ENCODE results near the gene GFRA1.

Gene GFRA1

GRCh38 chr10:116272440-116273283 is at the start of gene GFRA1:
TSS of gene GFRA1 (minus strand) at chr10:116273206. CDS start at chr10:116272029, 1,177 bp downstream.
- in situ Hi-C loops (cut with MboI; ENCODE audit: low sequenced_read_pairs) = no loop called here

GRCh38 chr10:116316503-116316902 is 43.5 kb upstream of the GFRA1 start:
- in situ Hi-C loops (cut with MboI; ENCODE audit: low sequenced_read_pairs) = no loop called here

GRCh38 chr10:116312548-116312947 is 39.5 kb upstream of the GFRA1 start:
- in situ Hi-C loops (cut with MboI; ENCODE audit: low sequenced_read_pairs) = no loop called here

- in situ Hi-C loops (cut with MboI; ENCODE audit: low sequenced_read_pairs) = no loop called here
Observed at GRCh38 chr10:116311706-116312490, 38.9 kb upstream of the GFRA1 start.

GRCh38 chr10:116311016-116311415 is 38.0 kb upstream of the GFRA1 start:
- in situ Hi-C loops (cut with MboI; ENCODE audit: low sequenced_read_pairs) = no loop called here

- in situ Hi-C loops (cut with MboI; ENCODE audit: low sequenced_read_pairs) = no loop called here
Observed at GRCh38 chr10:116307455-116307854, 34.4 kb upstream of the GFRA1 start.

GRCh38 chr10:116306847-116307246 is 33.8 kb upstream of the GFRA1 start:
- in situ Hi-C loops (cut with MboI; ENCODE audit: low sequenced_read_pairs) = no loop called here

- in situ Hi-C loops (cut with MboI; ENCODE audit: low sequenced_read_pairs) = no loop called here
Observed at GRCh38 chr10:116304923-116305322, 31.9 kb upstream of the GFRA1 start.

GRCh38 chr10:116300542-116300941 is 27.5 kb upstream of the GFRA1 start:
- in situ Hi-C loops (cut with MboI; ENCODE audit: low sequenced_read_pairs) = no loop called here

GRCh38 chr10:116298586-116298985 is 25.6 kb upstream of the GFRA1 start:
- in situ Hi-C loops (cut with MboI; ENCODE audit: low sequenced_read_pairs) = no loop called here

- in situ Hi-C loops (cut with MboI; ENCODE audit: low sequenced_read_pairs) = no loop called here
Observed at GRCh38 chr10:116296291-116296721, 23.3 kb upstream of the GFRA1 start.

- in situ Hi-C loops (cut with MboI; ENCODE audit: low sequenced_read_pairs) = no loop called here
Observed at GRCh38 chr10:116292493-116292892, 19.5 kb upstream of the GFRA1 start.

- in situ Hi-C loops (cut with MboI; ENCODE audit: low sequenced_read_pairs) = no loop called here
Observed at GRCh38 chr10:116289652-116290051, 16.6 kb upstream of the GFRA1 start.

- in situ Hi-C loops (cut with MboI; ENCODE audit: low sequenced_read_pairs) = no loop called here
Observed at GRCh38 chr10:116287906-116288501, 15.0 kb upstream of the GFRA1 start.

- in situ Hi-C loops (cut with MboI; ENCODE audit: low sequenced_read_pairs) = no loop called here
Observed at GRCh38 chr10:116286626-116287200, 13.7 kb upstream of the GFRA1 start.

GRCh38 chr10:116281775-116282174 is 8.8 kb upstream of the GFRA1 start:
- in situ Hi-C loops (cut with MboI; ENCODE audit: low sequenced_read_pairs) = no loop called here

GRCh38 chr10:116278846-116279245 is 5.8 kb upstream of the GFRA1 start:
- in situ Hi-C loops (cut with MboI; ENCODE audit: low sequenced_read_pairs) = no loop called here

GRCh38 chr10:116276981-116277380 is 4.0 kb upstream of the GFRA1 start:
- in situ Hi-C loops (cut with MboI; ENCODE audit: low sequenced_read_pairs) = no loop called here

- in situ Hi-C loops (cut with MboI; ENCODE audit: low sequenced_read_pairs) = no loop called here
Observed at GRCh38 chr10:116274064-116274904, 1.3 kb upstream of the GFRA1 start.

Measured in HL-60/S4 treated with retinoic acid at 250 ng/mL for 4 days and 3 days (cell line).